H9 (cell line): ENCODE data around the gene APOL1. TPM values are rescaled to one million over a fixed set of nuclear protein-coding genes. Genes with fewer than 3 reads are reported as not detected.

Experiments used
- DNase-seq: peaks from one replicate; pipeline ENCODE4 v3.0.0-alpha.2; 2017
- H2AFZ ChIP-seq: one replicate; pipeline ENCODE4 v1.6.1; 2013; ENCODE audit warnings: mild to moderate bottlenecking, low read length, control low read depth, moderate library complexity
- H2AK5ac ChIP-seq: 2 replicates; pipeline ENCODE4 v1.6.1; 2013; ENCODE audit warnings: low read length, control low read depth, mixed read lengths; ENCODE audit not compliant: insufficient read length
- H2BK120ac ChIP-seq: one replicate; pipeline ENCODE4 v1.6.1; 2013; ENCODE audit warnings: low read depth, mild to moderate bottlenecking, low read length, control low read depth, inconsistent platforms; ENCODE audit not compliant: poor library complexity, severe bottlenecking
- H2BK12ac ChIP-seq: 2 replicates; pipeline ENCODE4 v1.6.1; 2013; ENCODE audit warnings: low read length, control low read depth, mixed read lengths, low read depth; ENCODE audit not compliant: insufficient read length
- H2BK15ac ChIP-seq: 2 replicates; pipeline ENCODE4 v1.6.1; 2013; ENCODE audit warnings: low read depth, low read length, control low read depth
- H2BK20ac ChIP-seq: one replicate; pipeline ENCODE4 v1.6.1; 2013; ENCODE audit warnings: low read depth, mild to moderate bottlenecking, low read length, control low read depth, inconsistent platforms; ENCODE audit not compliant: poor library complexity, severe bottlenecking
- H2BK5ac ChIP-seq: 2 replicates; pipeline ENCODE4 v1.6.1; 2013; ENCODE audit warnings: low read length, control low read depth, mixed read lengths; ENCODE audit not compliant: insufficient read length
- H3K14ac ChIP-seq: 2 replicates; pipeline ENCODE4 v1.6.1; 2013; ENCODE audit warnings: low read length, control low read depth; ENCODE audit not compliant: insufficient read depth
- H3K18ac ChIP-seq: 2 replicates; pipeline ENCODE4 v1.6.1; 2013; ENCODE audit warnings: low read depth, mild to moderate bottlenecking, mixed read lengths, low read length, control low read depth; ENCODE audit not compliant: insufficient read length
- H3K23ac ChIP-seq: 2 replicates; pipeline ENCODE4 v1.6.1; 2013; ENCODE audit warnings: low read length, control low read depth, mixed read lengths, low read depth; ENCODE audit not compliant: insufficient read length
- H3K23me2 ChIP-seq: 2 replicates; pipeline ENCODE4 v1.6.1; 2013; ENCODE audit warnings: low read depth, mild to moderate bottlenecking, mixed read lengths, low read length, control low read depth; ENCODE audit not compliant: insufficient read length, poor library complexity, severe bottlenecking
- H3K27ac ChIP-seq: 2 replicates; pipeline ENCODE4 v1.5.1; 2013; ENCODE audit warnings: low read length, control low read depth, mixed read lengths, low read depth; ENCODE audit not compliant: insufficient read length
- H3K27me3 ChIP-seq: 2 replicates; pipeline ENCODE4 v1.6.1; 2013; ENCODE audit warnings: low read length, control low read depth, inconsistent platforms; ENCODE audit not compliant: insufficient read depth
- H3K4ac ChIP-seq: 2 replicates; pipeline ENCODE4 v1.6.1; 2013; ENCODE audit warnings: low read depth, mild to moderate bottlenecking, control low read depth, inconsistent platforms, low read length, moderate library complexity
- H3K4me1 ChIP-seq: 2 replicates; pipeline ENCODE4 v1.6.1; 2013; ENCODE audit warnings: low read length, control low read depth, inconsistent platforms; ENCODE audit not compliant: insufficient read depth
- H3K4me2 ChIP-seq: 2 replicates; pipeline ENCODE4 v1.6.1; 2013; ENCODE audit warnings: low read length, control low read depth, mixed read lengths; ENCODE audit not compliant: insufficient read length, insufficient read depth
- H3K56ac ChIP-seq: 2 replicates; pipeline ENCODE4 v1.6.1; 2013; ENCODE audit warnings: low read depth, mild to moderate bottlenecking, mixed read lengths, low read length, control low read depth; ENCODE audit not compliant: insufficient read length
- H3K79me1 ChIP-seq: 2 replicates; pipeline ENCODE4 v1.6.1; 2013; ENCODE audit warnings: low read depth, mild to moderate bottlenecking, moderate library complexity, low read length, control low read depth, inconsistent platforms; ENCODE audit not compliant: insufficient read depth, poor library complexity, severe bottlenecking
- H3K79me2 ChIP-seq: 2 replicates; pipeline ENCODE4 v1.6.1; 2013; ENCODE audit warnings: low read length, control low read depth, inconsistent platforms; ENCODE audit not compliant: insufficient read depth
- H3K9ac ChIP-seq: 2 replicates; pipeline ENCODE4 v1.6.1; 2013; ENCODE audit warnings: low read length, control low read depth, mixed read lengths; ENCODE audit not compliant: insufficient read length; ENCODE audit errors: extremely low read depth
- H3K9me3 ChIP-seq: one replicate; pipeline ENCODE4 v1.6.1; 2013; ENCODE audit warnings: low read depth, low read length, inconsistent platforms; ENCODE audit not compliant: control insufficient read depth
- H3T11ph ChIP-seq: one replicate; pipeline ENCODE4 v1.6.1; 2013; ENCODE audit warnings: mild to moderate bottlenecking, low read length, control low read depth, inconsistent platforms
- H4K20me1 ChIP-seq: one replicate; pipeline ENCODE4 v1.6.1; 2013; ENCODE audit not compliant: control insufficient read depth, insufficient read length, insufficient read depth
- H4K5ac ChIP-seq: 2 replicates; pipeline ENCODE4 v1.6.1; 2013; ENCODE audit warnings: low read depth, mild to moderate bottlenecking, mixed read lengths, low read length, control low read depth; ENCODE audit not compliant: insufficient read length
- H4K8ac ChIP-seq: replicated peaks from 2 replicates; pipeline ENCODE4 v1.6.1; 2013; ENCODE audit warnings: low read length, control low read depth, mixed read lengths, low read depth; ENCODE audit not compliant: insufficient read length
- H4K91ac ChIP-seq: 2 replicates; pipeline ENCODE4 v1.6.1; 2013; ENCODE audit warnings: low read depth, mild to moderate bottlenecking, moderate library complexity, mixed read lengths, low read length, control low read depth; ENCODE audit not compliant: insufficient read length
- H3K27ac Mint-ChIP-seq, 3 experiments: 2 replicates in 2 of 3; 3 replicates in 1 of 3; pipeline ENCODE4 v1.8.0; 2020 to 2021; ENCODE audit warnings: mixed read lengths in 3 of 3, mild to moderate bottlenecking in 1 of 3, moderate library complexity in 1 of 3
- H3K27me3 Mint-ChIP-seq: 2 replicates; pipeline ENCODE4 v1.8.0; 2021; ENCODE audit warnings: low read depth, mild to moderate bottlenecking, moderate library complexity, mixed read lengths
- H3K36me3 Mint-ChIP-seq, 3 experiments: 2 replicates in 2 of 3; 3 replicates in 1 of 3; pipeline ENCODE4 v1.8.0; 2020 to 2021; ENCODE audit warnings: low read depth in 3 of 3, mixed read lengths in 3 of 3; ENCODE audit not compliant: insufficient read depth in 1 of 3
- H3K4me1 Mint-ChIP-seq, 2 experiments: 2 replicates each; pipeline ENCODE4 v1.8.0; 2020; ENCODE audit warnings: mixed read lengths in 2 of 2
- H3K4me3 Mint-ChIP-seq, 2 experiments: 2 replicates in 1 of 2; 3 replicates in 1 of 2; pipeline ENCODE4 v1.8.0; 2020 to 2021; ENCODE audit warnings: mild to moderate bottlenecking in 2 of 2, mixed read lengths in 2 of 2, moderate library complexity in 1 of 2
- H3K9me3 Mint-ChIP-seq, 2 experiments: 2 replicates in 1 of 2; 3 replicates in 1 of 2; pipeline ENCODE4 v1.8.0; 2020; ENCODE audit warnings: mild to moderate bottlenecking in 2 of 2, mixed read lengths in 2 of 2, moderate library complexity in 1 of 2
- WGBS: extraction: QIAGEN DNeasy Blood & Tissue Kit; methylation state at CpG from one replicate; pipeline ENCODE4 v1.1.7; 2013; ENCODE audit warnings: missing lambda C conversion rate, low lambda C conversion rate, mixed read lengths; ENCODE audit not compliant: insufficient read length; ENCODE audit errors: extremely low coverage; 5-methylcytosine and 5-hydroxymethylcytosine counted together
- total RNA-seq: library from RNA; stranded (reverse); gene quantifications from 2 replicates; pipeline ENCODE4 v1.2.1, GENCODE V29; 2021
- TF ChIP-seq, protein P1 (sequence below): fragments of 200-600 bp; sonication (generic); conservative IDR thresholded peaks from 3 replicates; pipeline ENCODE4 v1.8.0; 2021; ENCODE audit warnings: antibody characterized with exemption, mild to moderate bottlenecking

The APOL1 gene
- total RNA-seq, 1 experiment from 2014 or later, result not detected

GRCh38 chr22:36279219-36279666 is 26.3 kb downstream of the APOL1 start:
- H3T11ph ChIP-seq, result no peak overlapping the region
- Mint-ChIP-seq H3K27me3 (peaks cover 3% of the 10 kb centered on the region; the same call in 1 of the 2 replicates), H3K36me3 (peaks cover 18 to 44% (median 32%) of the 10 kb centered on the region in 3 experiments; a peak in 6 of 7 replicates), H3K9me3 (no peaks in the 10 kb centered on the region), H3K4me3 (no peak overlapping the region), H3K4me1 (peaks cover 11% of the 10 kb centered on the region in 2 experiments), H3K27ac (peak overlapping the region in 1 of 3 experiments; percentile 3; a peak in 1 of 7 replicates)
- H3K4ac ChIP-seq, result no peak overlapping the region
- H3K56ac ChIP-seq, result no peak overlapping the region
- no peaks in the 10 kb centered on the region for H3K27me3 ChIP-seq
- no peaks in the 10 kb centered on the region for H3K79me2 ChIP-seq
- no peak overlapping the region for H4K5ac ChIP-seq
- no peak overlapping the region for H3K9ac ChIP-seq
- no peak overlapping the region for H2BK5ac ChIP-seq
- no peaks in the 10 kb centered on the region for H3K4me1 ChIP-seq
- H2AK5ac ChIP-seq, result no peak overlapping the region
- H2BK120ac ChIP-seq, result no peak overlapping the region
- no peak for DNase-seq
- H4K20me1 ChIP-seq, result no peaks in the 10 kb centered on the region
- H2BK12ac ChIP-seq, result no peak overlapping the region
- H2BK15ac ChIP-seq, result no peak overlapping the region
- H3K18ac ChIP-seq, result no peak overlapping the region
- no peak overlapping the region for H2BK20ac ChIP-seq
- H3K27ac ChIP-seq, result no peak overlapping the region
- H3K9me3 ChIP-seq, result no peaks in the 10 kb centered on the region
- H3K23ac ChIP-seq, result no peak overlapping the region
- no peak overlapping the region for H3K4me2 ChIP-seq
- H4K8ac ChIP-seq, result no peak overlapping the region
- H2AFZ ChIP-seq, result no peak overlapping the region
- no peaks in the 10 kb centered on the region for H3K23me2 ChIP-seq
- no peak overlapping the region for H4K91ac ChIP-seq
- no CpG with 5 or more reads among the region's 8 CpGs for WGBS
- TF ChIP-seq, protein P1, sequence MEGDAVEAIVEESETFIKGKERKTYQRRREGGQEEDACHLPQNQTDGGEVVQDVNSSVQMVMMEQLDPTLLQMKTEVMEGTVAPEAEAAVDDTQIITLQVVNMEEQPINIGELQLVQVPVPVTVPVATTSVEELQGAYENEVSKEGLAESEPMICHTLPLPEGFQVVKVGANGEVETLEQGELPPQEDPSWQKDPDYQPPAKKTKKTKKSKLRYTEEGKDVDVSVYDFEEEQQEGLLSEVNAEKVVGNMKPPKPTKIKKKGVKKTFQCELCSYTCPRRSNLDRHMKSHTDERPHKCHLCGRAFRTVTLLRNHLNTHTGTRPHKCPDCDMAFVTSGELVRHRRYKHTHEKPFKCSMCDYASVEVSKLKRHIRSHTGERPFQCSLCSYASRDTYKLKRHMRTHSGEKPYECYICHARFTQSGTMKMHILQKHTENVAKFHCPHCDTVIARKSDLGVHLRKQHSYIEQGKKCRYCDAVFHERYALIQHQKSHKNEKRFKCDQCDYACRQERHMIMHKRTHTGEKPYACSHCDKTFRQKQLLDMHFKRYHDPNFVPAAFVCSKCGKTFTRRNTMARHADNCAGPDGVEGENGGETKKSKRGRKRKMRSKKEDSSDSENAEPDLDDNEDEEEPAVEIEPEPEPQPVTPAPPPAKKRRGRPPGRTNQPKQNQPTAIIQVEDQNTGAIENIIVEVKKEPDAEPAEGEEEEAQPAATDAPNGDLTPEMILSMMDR, result no peak
- no peaks in the 10 kb centered on the region for H3K79me1 ChIP-seq
- H3K14ac ChIP-seq, result no peak overlapping the region
